Ovary (tissue), 10 donors: Measurements from ENCODE around the gene DNAJC15. TPM values are rescaled to one million over a fixed set of nuclear protein-coding genes. Genes with fewer than 3 reads are reported as not detected.
A peak's percentile ranks its signal among the peaks of the same experiment; 100 is the strongest.

Experiments
- DNase-seq, 5 donors: peaks; one replicate each; pipeline ENCODE4 v3.0.0-alpha.2; 2019 to 2020
- H3K27ac ChIP-seq, 2 donors: fragments of 200-600 bp; one replicate each; pipeline versions ENCODE4 v1.5.1 to v1.8.0; 2019 to 2022
- H3K27me3 ChIP-seq: fragments of 200-600 bp; one replicate; pipeline ENCODE4 v1.8.0; 2022
- H3K36me3 ChIP-seq: fragments of 200-600 bp; sonication (generic); one replicate; pipeline ENCODE4 v1.5.1; 2019
- H3K4me1 ChIP-seq: one replicate; pipeline ENCODE4 v1.8.1; 2013; ENCODE audit warnings: mild to moderate bottlenecking, moderate library complexity; ENCODE audit not compliant: insufficient read depth
- H3K4me3 ChIP-seq: fragments of 200-600 bp; sonication (generic); one replicate; pipeline ENCODE4 v1.5.1; 2017
- H3K9me3 ChIP-seq, 2 donors: fragments of 200-600 bp in 1 of 2; sonication (generic) in 1 of 2; one replicate each; pipeline versions ENCODE4 v1.5.1 to v1.8.1; 2013 to 2019; ENCODE audit warnings: mild to moderate bottlenecking in 1 of 2, moderate library complexity in 1 of 2
- EP300 ChIP-seq: sonication (generic); formaldehyde crosslinking; IDR thresholded peaks from one replicate; pipeline ENCODE4 v1.6.1; 2017; ENCODE audit warnings: antibody characterized with exemption
- POLR2A ChIP-seq: fragments of 450-650 bp; IDR thresholded peaks from one replicate; pipeline ENCODE4 v1.6.1; 2017; ENCODE audit warnings: antibody characterized with exemption, mild to moderate bottlenecking, moderate library complexity
- WGBS, 3 donors: extraction: QIAGEN DNeasy Blood & Tissue Kit in 1 of 3; methylation state at CpG; one replicate each; pipeline versions ENCODE4 v1.1.5 to v1.1.7; 2013 to 2017; 5-methylcytosine and 5-hydroxymethylcytosine counted together
- intact Hi-C, 4 donors: fragments of 100-400 bp; cut with DNase I; formaldehyde crosslinking; loops; one replicate each; pipeline versions ENCODE4 v1.11.0 to v1.15.1; 2022 to 2023
- long read RNA-seq, 3 donors: library from polyadenylated mRNA in 2 of 3; unstranded in 2 of 3; transcript quantifications; one replicate each; pipeline ENCODE4 v2.0.0 and lab custom pipeline, GENCODE V29; 2021 to 2026
- polyA plus RNA-seq, 2 donors: library from polyadenylated mRNA; stranded (reverse); fragments of 200-250 nt in 1 of 2; fragments of 350-450 nt in 1 of 2; fragmentation: Illumina TruSeq in 1 of 2; extraction: RNeasy Lipid Tissue Mini Kit (QIAGEN cat#74804) in 1 of 2; gene quantifications; one replicate each; pipeline ENCODE4 v1.2.3, GENCODE V29; 2013 to 2014
- total RNA-seq, 7 donors: library from RNA; depleted of rRNA in 2 of 7; stranded (reverse); fragments of >200 nt in 2 of 7; fragmentation: NEBNext Ultra II Directional in 3 of 7; extraction: Animal tissue kit (Norgen Biotek cat#: 25700) in 3 of 7; gene quantifications; one replicate each; pipeline versions ENCODE4 v1.1.0 to v1.2.4, GENCODE V29; 2016 to 2023
- TF ChIP-seq, protein P1 (sequence below), 3 donors: fragments of 450-650 bp in 2 of 3; fragments of 200-600 bp in 1 of 3; IDR thresholded peaks; one replicate each; pipeline versions ENCODE4 v1.5.1 to v1.8.0; 2016 to 2022; ENCODE audit warnings: antibody characterized with exemption in 3 of 3, mild to moderate bottlenecking in 1 of 3
- donor health status: DM: no; HTN: no; CAD: no; lungs with moderate emphysema.
- donor health status: DM: no; HTN: no; CAD: no.
- donor health status: Bipolar disorder and iron deficiency.
- donor health status: DM: yes; HTN: yes; CAD: no.
- donor health status: DM: no; HTN: no; CAD: no.
- donor health status: DM: yes; HTN: yes; CAD: no.

Gene DNAJC15
- total RNA-seq: 1 to 10 TPM in 5 of 7 donors, under 1 TPM in 2; 0.23 to 6.2 (median 2.9) TPM
- 1 to 10 TPM; 2.2 to 4.6 TPM for polyA plus RNA-seq
- long read RNA-seq, donor 1, full-length matches to known transcripts: 7 of 11 reads
- long read RNA-seq, donor 1, partial matches to known transcripts: 1 of 11 reads
- long read RNA-seq, donor 1, other reads (novel, unspliced or antisense): 3 of 11 reads
- long read RNA-seq, donor 2, full-length matches to known transcripts: 59 of 65 reads
- long read RNA-seq, donor 2, partial matches to known transcripts: 0 of 65 reads
- long read RNA-seq, donor 2, other reads (novel, unspliced or antisense): 6 of 65 reads
- long read RNA-seq, donor 3, full-length matches to known transcripts: 8 of 9 reads
- long read RNA-seq, donor 3, partial matches to known transcripts: 0 of 9 reads
- long read RNA-seq, donor 3, other reads (novel, unspliced or antisense): 1 of 9 reads

DNA sequence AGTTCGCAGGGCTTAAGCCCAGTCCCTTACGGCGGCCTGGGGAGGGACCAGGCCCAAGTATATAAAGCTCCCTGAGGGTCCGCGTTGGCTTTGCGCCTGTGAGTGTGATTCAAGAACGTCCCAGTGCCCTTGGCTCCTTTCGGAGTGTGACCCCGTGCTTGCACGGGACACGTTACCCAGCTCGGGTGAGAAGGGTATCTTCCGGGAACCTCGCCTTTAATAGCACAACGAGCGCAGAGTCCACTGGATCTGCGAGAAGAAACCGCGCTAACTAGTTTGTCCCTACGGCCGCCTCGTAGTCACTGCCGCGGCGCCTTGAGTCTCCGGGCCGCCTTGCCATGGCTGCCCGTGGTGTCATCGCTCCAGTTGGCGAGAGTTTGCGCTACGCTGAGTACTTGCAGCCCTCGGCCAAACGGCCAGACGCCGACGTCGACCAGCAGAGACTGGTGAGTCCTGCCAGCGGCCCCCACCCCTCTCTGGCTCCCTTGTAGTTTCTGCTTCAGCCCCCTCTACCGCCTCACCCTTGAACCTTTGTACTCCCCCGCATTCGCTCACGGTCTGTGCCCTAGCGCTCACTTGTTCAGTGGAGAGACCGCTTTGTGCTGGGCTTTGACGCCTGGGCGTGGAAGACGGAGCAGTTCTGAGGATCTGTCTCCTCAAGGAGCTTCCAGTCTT lies at the start of gene DNAJC15:
Gene DNAJC15, plus strand, starts transcription at position 298 of the 675 bp plus-strand sequence. Its CDS starts 41 bp downstream, at position 339.
- Histone ChIP-seq H3K4me1 (no peaks in the 10 kb centered on the region), H3K4me3 (peak within 1 kb of the TSS; percentile 49), H3K9me3 (no peaks in the 10 kb centered on the region), H3K27me3 (no peaks in the 10 kb centered on the region), H3K36me3 (no peaks in the 10 kb centered on the region), H3K27ac (peak within 1 kb of the TSS in 1 of 2 donors; percentile 35)
- DNase-seq: peak in 4 of 5 donors; percentile 46 to 69 (median 54)
- 54 to 71% (median 60%) methylated on average over 37 to 48 of the region's 48 CpGs for WGBS, 3 donors
- intact Hi-C loops: no loop called here
- TF ChIP-seq, protein P1, sequence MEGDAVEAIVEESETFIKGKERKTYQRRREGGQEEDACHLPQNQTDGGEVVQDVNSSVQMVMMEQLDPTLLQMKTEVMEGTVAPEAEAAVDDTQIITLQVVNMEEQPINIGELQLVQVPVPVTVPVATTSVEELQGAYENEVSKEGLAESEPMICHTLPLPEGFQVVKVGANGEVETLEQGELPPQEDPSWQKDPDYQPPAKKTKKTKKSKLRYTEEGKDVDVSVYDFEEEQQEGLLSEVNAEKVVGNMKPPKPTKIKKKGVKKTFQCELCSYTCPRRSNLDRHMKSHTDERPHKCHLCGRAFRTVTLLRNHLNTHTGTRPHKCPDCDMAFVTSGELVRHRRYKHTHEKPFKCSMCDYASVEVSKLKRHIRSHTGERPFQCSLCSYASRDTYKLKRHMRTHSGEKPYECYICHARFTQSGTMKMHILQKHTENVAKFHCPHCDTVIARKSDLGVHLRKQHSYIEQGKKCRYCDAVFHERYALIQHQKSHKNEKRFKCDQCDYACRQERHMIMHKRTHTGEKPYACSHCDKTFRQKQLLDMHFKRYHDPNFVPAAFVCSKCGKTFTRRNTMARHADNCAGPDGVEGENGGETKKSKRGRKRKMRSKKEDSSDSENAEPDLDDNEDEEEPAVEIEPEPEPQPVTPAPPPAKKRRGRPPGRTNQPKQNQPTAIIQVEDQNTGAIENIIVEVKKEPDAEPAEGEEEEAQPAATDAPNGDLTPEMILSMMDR (IDR thresholded peaks at IDR 0.05): no peak
- TF ChIP-seq EP300 (no peak), POLR2A (no peak)

DNA sequence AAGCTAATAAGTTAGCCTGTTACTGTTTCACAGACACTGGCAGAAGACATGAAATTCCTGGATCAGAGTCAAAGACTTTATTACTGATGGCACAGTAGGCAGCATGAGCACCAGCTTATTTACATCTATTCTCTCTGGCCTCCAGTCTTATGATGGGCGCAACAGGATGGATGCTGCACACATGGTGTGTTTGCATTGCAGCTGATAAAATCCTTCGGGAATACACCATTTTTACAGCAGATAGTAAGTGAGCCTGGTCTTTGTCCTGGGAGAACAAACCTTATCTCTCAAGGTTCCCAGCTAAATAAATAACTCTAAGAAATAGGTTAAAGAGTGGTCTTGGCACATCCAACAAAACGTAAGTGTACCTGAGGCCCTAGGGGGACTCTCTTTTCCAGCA lies 47.3 kb upstream of the DNAJC15 start:
- intact Hi-C loops: no loop called here
- 84 to 86% (median 86%) methylated on average over 3 of the region's 3 CpGs for WGBS, 3 donors
- TF ChIP-seq EP300 (no peak), POLR2A (no peak)
- TF ChIP-seq, protein P1 (IDR thresholded peaks at IDR 0.05): no peak

DNA sequence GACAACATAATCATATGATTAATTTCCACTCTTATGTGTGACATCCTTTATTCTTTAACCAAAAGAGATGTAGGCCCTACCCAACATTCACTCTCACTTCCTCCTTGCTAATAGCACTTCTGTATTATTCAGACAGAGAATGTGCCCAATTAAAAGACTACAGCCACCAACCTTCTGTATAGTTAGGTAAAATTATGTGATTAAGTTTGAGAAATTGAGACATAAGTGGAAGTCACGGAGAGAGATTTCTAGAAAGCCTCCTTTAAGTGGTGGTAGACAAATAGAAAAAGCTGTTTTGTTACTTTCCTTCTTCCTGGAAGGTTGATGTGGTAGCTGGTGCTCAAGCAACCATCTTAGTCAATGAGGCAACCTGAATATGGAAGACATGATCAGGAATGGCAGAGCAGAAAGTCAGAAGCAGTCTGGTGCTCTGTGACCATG lies 46.1 kb upstream of the DNAJC15 start:
- Histone ChIP-seq H3K36me3 (no peaks in the 10 kb centered on the region), H3K9me3 (no peaks in the 10 kb centered on the region), H3K4me3 (no peak overlapping the region), H3K4me1 (no peaks in the 10 kb centered on the region), H3K27ac (no peak overlapping the region), H3K27me3 (no peaks in the 10 kb centered on the region)
- no peak for TF ChIP-seq EP300
- 90 to 100% (median 94%) methylated on average over 1 of the region's 1 CpG for WGBS, 3 donors
- intact Hi-C loops: no loop called here
- no peak for DNase-seq

More for the DNA sequence above, 47.3 kb upstream of the DNAJC15 start:
- DNase-seq: no peak
- Histone ChIP-seq H3K4me1 (no peaks in the 10 kb centered on the region), H3K9me3 (no peaks in the 10 kb centered on the region), H3K27ac (no peak overlapping the region), H3K4me3 (no peak overlapping the region), H3K27me3 (no peaks in the 10 kb centered on the region), H3K36me3 (no peaks in the 10 kb centered on the region)

DNA sequence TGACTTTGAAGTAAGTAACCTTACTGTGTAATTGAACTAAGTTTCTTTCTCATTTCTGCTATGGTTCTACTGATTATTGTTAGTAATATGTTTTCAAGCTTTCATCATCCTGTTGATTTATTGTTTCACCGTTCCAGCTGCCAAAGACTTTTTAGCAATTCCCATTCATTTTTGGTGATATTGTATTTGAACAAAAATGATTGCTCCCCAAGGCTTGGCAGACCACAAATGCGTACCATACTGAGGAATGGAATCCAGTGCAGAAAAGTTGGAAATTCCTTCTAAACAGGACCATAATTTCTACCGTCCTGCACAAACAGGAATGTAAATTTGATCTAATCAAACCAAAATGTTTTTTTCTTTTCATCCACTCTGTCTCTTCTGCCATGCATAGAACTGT lies 42.1 kb upstream of the DNAJC15 start:
- 7 to 28% (median 12%) methylated on average over 3 of the region's 3 CpGs for WGBS, 3 donors
- Histone ChIP-seq H3K27me3 (no peaks in the 10 kb centered on the region), H3K4me3 (no peak overlapping the region), H3K4me1 (no peaks in the 10 kb centered on the region), H3K36me3 (no peaks in the 10 kb centered on the region), H3K9me3 (no peaks in the 10 kb centered on the region), H3K27ac (no peak overlapping the region)
- intact Hi-C loops: no loop called here
- TF ChIP-seq, protein P1 (IDR thresholded peaks at IDR 0.05): no peak
- TF ChIP-seq POLR2A (no peak), EP300 (no peak)
- no peak for DNase-seq
